ENCODE measurements around the gene WSCD1. TPM values are rescaled to one million over a fixed set of nuclear protein-coding genes. Genes with fewer than 3 reads are reported as not detected.

Gene WSCD1
- total and polyA plus RNA-seq, 12 donors: 2.5 to 13.8 (median 4.2) TPM

DNA sequence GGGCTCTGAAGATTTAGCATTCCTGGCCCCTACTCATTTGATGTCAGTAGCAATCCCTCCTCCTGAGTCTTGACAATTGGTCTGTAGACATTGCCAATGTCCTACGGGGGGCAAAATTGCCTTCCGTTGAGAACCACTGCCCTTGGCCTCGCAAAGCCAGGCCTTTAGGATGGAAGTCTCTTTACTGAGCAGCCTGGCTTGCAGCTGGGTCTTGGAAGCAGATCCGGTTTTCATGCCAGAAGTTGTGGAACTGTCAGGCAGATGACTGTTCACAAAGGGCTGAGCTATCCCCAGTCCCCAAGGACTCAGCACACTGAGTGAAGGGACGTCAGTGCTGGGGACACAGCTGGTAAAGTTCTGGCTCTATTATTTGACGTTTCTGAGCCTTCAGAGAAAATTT lies 83.2 kb downstream of the WSCD1 start:
- TF ChIP-seq, protein P1, sequence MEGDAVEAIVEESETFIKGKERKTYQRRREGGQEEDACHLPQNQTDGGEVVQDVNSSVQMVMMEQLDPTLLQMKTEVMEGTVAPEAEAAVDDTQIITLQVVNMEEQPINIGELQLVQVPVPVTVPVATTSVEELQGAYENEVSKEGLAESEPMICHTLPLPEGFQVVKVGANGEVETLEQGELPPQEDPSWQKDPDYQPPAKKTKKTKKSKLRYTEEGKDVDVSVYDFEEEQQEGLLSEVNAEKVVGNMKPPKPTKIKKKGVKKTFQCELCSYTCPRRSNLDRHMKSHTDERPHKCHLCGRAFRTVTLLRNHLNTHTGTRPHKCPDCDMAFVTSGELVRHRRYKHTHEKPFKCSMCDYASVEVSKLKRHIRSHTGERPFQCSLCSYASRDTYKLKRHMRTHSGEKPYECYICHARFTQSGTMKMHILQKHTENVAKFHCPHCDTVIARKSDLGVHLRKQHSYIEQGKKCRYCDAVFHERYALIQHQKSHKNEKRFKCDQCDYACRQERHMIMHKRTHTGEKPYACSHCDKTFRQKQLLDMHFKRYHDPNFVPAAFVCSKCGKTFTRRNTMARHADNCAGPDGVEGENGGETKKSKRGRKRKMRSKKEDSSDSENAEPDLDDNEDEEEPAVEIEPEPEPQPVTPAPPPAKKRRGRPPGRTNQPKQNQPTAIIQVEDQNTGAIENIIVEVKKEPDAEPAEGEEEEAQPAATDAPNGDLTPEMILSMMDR (IDR thresholded peaks at IDR 0.05): no peak
- intact Hi-C loops (cut with DNase I): loop anchor here in 1 of 10 donors (10.0 kb wide), 1 partner anchor 59 kb away; no protein-coding TSS in a partner anchor
- no peak for ATAC-seq
- Histone ChIP-seq H3K9me3 (no peaks in the 10 kb centered on the region), H3K27me3 (peaks cover 0 to 14% (median 9%) of the 10 kb centered on the region in 7 donors), H3K4me3 (no peak overlapping the region), H3K4me1 (no peaks in the 10 kb centered on the region), H3K36me3 (no peaks in the 10 kb centered on the region), H3K27ac (no peak overlapping the region)
- WGBS, 2 donors: 58% methylated on average over 6 of the region's 6 CpGs
- no peak for DNase-seq

DNA sequence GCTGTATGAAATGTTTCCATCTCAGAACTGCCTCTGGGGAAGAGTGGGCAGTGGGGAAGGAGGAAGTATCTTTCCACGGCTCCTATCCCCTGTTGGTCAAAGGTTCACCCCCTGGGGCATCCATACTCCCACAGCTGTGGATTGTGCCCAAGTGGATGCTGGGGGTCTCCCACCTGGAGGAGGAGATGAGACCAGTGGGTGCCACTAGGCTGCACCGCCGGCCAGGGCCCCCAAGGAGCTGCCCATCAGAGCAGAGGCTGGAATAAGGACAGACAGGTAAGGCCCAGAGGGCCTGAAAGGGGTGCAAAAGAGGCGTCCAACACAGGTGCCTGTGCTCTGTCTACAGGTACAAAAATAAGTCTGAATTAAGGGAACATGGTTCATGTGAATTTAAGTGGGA lies 87.5 kb downstream of the WSCD1 start:
- TF ChIP-seq, protein P1 (IDR thresholded peaks at IDR 0.05): no peak
- no peaks in the 10 kb centered on the region for H3K36me3 ChIP-seq
- DNase-seq (no peak), ATAC-seq (no peak)
- 75 to 80% methylated on average over 4 of the region's 4 CpGs for WGBS, 2 donors
- H3K27me3 ChIP-seq: peaks cover 0 to 16% (median 3%) of the 10 kb centered on the region in 7 donors
- H3K4me1 ChIP-seq: no peaks in the 10 kb centered on the region
- H3K27ac ChIP-seq: no peak overlapping the region
- H3K9me3 ChIP-seq: no peaks in the 10 kb centered on the region
- intact Hi-C loops (cut with DNase I): loop anchor here in 1 of 10 donors (10.0 kb wide), 1 partner anchor 63 kb away; no protein-coding TSS in a partner anchor
- H3K4me3 ChIP-seq: no peak overlapping the region

DNA sequence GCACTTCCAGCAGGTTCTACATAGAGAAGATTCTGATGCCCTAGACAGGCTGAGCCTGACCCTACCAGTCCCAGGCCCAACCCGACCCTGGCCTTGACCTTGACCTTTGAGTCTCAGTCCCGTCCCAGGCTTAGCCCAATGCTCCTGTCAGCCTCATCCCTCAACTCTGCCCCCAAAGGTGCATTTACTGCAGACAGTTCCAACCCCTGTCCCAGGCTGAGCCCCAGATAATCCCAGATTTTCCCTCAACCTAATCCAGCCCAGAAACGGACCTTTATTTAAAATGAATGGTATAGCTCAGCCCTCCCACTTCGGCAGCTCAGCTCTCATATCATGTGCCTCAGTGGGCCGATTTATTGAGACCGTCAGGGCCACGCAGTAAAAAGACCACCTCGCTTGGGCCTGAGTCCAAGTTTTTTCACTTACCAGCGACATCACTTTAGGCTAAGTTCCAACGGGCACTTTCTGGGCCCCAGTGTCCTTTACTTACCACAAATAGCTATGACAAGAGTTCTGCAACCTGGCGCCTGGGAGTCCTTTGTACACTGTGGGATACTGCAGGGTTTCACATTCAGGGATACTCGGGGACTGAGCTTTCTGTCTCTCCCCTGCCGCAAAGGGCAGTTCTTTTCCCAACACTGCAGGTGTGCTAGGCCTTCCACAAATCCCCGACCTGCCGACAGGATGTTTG lies 89.5 kb downstream of the WSCD1 start:
- ATAC-seq (no peak), DNase-seq (no peak)
- H3K9me3 ChIP-seq: no peaks in the 10 kb centered on the region
- H3K4me1 ChIP-seq: no peaks in the 10 kb centered on the region
- no peak overlapping the region for H3K4me3 ChIP-seq
- TF ChIP-seq, protein P1 (IDR thresholded peaks at IDR 0.05): no peak
- intact Hi-C loops (cut with DNase I): loop anchor here in 1 of 10 donors (10.0 kb wide), 1 partner anchor 65 kb away; no protein-coding TSS in a partner anchor
- no peak overlapping the region for H3K27ac ChIP-seq
- H3K27me3 ChIP-seq: peaks cover 0 to 25% (median 3%) of the 10 kb centered on the region in 7 donors
- WGBS, 2 donors: 70 to 78% methylated on average over 15 of the region's 15 CpGs
- H3K36me3 ChIP-seq: no peaks in the 10 kb centered on the region

DNA sequence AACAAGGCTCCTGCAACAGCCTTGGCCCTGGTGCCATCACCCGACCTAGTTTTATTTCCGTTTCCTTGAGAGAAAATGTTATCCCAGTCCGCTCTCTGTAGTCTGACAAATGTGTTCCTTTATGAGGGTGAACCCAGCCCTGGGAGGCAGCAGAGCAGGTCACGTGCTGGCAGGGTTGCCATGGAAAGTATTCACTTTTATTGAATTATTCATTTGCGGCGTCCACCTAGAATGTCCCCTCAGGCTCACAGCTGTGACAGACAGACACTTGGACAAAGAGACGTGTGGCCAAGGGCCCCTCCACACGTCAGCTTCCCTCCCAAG lies 90.0 kb downstream of the WSCD1 start:
- ATAC-seq: no peak
- H3K4me3 ChIP-seq: no peak overlapping the region
- no peaks in the 10 kb centered on the region for H3K9me3 ChIP-seq
- H3K27me3 ChIP-seq: peaks cover 0 to 26% (median 3%) of the 10 kb centered on the region in 7 donors
- 78 to 82% methylated on average over 8 of the region's 8 CpGs for WGBS, 2 donors
- no peak for DNase-seq
- no peaks in the 10 kb centered on the region for H3K36me3 ChIP-seq
- intact Hi-C loops (cut with DNase I): no loop called here
- no peaks in the 10 kb centered on the region for H3K4me1 ChIP-seq
- H3K27ac ChIP-seq: no peak overlapping the region
- TF ChIP-seq, protein P1 (IDR thresholded peaks at IDR 0.05): no peak

Measured in heart right ventricle (tissue), 16 donors.